ENCODE data around the gene RBP5.

The RBP5 gene

DNA sequence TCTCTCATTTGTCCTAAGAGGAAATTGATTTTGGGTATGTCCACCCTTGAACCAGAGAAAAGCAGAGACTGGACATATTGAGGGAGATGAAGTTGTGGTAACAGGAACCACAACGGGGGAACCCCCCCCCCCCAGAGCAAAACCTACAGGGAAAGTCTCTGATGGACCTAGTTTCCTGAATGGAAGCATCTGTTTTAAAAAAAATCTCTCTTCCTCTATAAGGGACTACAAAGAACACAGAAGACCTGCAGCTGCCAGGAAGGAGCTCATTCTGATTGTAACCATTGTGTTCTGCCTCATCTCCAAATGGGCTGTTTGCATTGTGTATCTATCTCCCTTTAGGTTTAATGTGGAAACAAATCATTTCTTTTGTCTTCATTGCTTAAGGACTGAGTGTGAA, 54.7 kb downstream of the RBP5 start:
- no peak for DNase-seq (ENCODE audit: low read depth in 2 of 2)

All from stimulated activated CD4-positive, alpha-beta T cell treated with anti-CD3 and anti-CD28 coated beads, Interleukin-4, amount 100 ng/mL, for 48 hours (primary cell).